GM19023 (cell line): ENCODE measurements around the gene PLD6.
"Not testable (repeated sequence)": the region's sequence is repeated elsewhere in the genome, so short reads cannot be mapped to it uniquely, and the experiment has no call there.

ENCODE experiments used
- ATAC-seq: cut with Tn5 transposase; IDR thresholded peaks from one replicate; pipeline ENCODE4 v1.9.1; 2021; ENCODE audit warnings: mild to moderate bottlenecking, moderate library complexity; ENCODE audit not compliant: unreplicated experiment

Gene PLD6

DNA sequence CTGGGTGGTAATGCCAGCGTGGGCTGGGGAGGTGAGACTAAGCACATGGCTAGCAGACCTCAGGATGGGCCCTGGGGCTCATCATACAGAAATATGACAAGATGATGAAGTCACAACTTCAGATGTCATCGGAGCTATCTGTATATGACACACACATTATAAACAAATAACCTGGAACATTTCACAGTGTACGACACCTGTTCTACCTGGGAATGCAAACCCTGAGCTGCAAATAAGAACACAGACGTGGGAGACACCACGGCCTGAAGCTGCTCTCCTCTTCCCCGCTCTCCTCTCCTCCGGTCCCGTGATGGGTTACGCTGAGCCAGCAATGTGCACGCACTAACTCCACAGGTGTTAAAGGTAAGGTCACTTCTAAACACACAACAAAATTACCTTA lies 4.9 kb downstream of the PLD6 start:
- ATAC-seq = no peak

DNA sequence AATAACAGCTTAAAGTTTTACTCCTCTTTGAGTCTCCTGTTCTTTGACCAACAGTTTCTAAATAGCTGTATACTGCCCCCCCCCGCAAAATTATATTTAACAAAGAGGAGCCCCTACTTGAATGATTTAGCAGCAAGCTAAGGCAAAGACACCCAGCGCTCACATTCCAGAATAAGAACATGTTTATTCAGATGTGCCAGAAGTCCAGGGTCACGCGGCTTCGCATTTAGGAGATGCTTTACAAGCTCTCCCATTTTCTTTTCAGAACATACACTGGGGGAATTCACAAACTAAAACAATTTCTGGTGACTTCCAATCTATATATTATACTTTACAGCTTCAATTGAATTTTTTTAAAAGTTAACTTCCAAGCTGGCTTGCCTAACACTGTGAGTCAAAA lies 5.3 kb downstream of the PLD6 start:
- no peak for ATAC-seq

DNA sequence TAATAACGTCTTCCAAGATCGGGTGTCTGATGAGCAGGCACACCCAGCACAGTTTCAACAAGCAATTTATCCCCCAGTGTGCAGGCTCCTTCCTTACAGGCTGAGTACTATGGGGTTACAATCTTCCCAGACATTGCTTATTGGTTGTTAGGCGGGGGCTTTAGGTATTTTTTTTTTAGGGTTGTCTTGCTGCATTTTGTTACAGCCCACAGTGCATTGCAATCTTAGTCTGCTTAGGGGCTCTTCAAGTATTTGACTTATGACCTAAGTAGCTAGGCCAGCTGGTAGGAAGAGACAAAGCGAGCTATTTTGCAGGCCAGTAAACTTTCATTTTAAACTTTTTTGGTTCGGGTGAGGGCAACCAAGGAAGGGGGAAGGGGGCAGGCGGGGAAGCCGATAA lies 5.8 kb downstream of the PLD6 start:
- no peak for ATAC-seq

DNA sequence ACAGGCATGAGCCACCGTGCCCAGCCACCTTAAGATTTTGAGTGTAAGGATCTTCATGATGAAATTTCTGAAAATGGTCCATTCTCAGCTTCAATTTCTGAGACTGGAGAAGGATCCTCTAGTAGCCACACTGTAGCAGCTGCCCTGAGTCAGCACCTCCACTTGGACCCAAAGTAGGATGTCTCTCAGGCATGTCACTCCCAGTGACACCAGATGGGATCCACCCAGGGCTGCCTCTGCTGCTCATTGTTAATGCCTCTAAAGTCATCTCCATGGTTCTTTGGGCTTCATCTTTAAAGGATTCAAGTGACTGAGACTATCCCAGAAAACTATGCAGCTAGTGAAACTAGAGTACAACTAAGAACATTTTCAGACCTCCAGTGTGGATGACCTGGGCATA lies 7.9 kb downstream of the PLD6 start:
- no peak for ATAC-seq

DNA sequence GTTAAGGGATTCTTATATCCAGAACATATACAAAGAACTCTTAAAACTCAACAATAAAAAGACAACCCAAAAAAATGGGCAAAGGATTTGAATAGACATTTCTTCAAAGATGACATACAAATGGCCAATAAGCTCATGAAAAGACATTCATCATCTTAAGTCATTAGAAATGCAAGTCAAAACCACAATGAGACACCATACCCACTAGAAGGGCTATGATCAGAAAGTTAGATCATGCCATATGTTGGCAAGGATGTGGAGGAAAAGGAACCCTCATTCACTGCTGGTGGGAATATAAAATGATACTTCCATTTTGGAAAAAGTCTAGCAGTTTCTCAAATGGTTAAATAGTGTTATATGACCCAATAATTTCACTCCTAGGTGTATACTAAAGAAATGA lies 9.4 kb downstream of the PLD6 start:
- ATAC-seq = no peak

DNA sequence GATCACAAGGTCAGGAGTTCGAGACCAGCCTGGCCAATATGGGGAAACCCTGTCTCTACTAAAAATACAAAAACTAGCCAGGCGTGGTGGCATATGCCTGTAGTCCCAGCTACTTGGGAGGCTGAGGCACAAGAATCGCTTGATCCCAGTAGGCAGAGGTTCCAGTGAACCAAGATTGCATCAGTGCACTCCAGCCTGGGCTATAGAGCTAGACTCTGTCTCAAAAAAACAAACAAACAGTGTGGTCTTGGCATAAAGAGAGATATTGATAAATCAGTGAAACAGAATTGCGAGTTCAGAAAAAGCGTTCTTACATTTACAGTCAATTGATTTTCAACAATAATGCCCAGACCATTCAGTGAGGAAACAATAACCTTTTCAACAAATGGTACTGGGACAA lies 10.7 kb downstream of the PLD6 start:
- not testable (repeated sequence) for ATAC-seq

DNA sequence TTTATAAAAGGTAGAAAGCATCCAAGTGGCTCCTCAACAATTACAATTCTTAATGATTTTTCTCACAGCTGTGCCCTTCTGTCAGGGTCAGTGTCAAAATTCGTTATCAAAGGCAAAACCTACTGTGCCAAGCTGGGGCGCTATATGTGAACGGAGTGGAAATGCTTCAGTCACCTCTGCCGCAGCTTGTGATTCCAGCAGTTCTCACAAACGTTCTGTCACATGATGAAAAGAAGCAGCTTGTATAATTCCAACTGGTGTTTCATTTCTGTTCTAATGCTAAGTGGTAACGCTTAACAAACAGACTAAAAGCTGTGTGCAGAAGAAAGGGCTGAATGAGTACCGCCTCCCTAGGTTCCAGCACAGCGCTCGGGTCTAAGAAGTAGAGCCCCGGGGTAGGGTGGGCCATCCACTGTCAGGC lies 14.2 kb downstream of the PLD6 start:
- ATAC-seq = no peak

DNA sequence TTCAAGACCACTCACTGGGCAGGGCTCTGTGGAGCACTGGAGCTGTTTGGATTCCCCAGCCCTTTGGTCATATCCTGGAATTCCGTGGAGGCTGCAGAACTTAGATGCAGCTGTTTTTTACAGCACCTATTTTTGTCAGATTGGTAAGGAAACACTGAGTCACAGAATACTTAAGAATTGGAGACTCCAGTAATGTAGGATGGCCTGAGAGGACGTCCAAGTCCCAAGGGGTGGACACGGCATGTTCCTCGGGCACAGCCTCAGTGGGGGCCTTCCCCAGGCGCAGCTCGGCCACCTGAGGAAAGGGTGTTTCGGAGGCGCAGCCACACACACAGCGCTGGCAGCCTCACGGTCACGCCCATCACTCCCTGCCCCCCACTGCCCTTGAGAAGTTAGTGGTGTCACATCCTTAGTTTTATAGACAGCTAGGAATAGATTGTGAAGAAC lies 14.8 kb downstream of the PLD6 start:
- ATAC-seq = no peak

DNA sequence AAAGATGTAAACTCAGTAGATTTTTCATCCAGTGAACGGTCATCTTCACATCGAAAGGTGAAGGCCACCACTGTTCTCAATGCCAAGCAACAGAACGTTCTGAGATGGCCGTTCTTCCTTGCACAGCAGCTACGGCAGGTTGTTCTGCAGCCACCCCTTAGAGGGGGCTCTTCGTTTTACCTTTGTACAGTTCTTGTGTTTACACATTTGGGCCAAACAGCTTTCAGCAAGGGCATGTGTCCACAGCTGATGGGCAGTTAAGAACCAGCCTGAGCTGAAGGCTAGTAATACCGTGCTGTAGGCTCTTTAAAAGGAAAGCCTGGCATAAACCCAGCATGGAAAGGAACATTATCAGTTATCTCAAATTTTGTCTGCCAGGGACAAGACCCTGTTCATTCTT lies 15.9 kb downstream of the PLD6 start:
- ATAC-seq = no peak

DNA sequence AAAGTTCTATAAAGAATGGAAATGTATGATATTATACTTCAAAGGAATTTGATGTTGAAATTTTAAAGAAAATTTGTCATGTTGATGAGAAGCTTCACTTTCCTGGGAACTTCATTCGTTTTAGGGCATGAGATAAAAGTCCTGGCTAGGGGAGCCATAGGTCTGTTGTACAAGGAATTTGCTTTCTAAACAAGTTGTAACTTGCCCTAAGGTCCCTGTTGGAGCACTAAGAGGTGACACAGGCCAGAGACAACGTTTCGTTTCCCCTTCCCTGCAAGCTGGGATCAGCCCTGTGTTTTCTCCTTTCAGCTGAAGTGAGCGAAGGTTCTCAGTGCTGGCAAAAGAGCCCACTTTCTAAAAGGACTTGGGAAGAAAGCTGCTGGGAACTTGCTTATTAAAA lies 16.6 kb downstream of the PLD6 start:
- ATAC-seq = no peak

DNA sequence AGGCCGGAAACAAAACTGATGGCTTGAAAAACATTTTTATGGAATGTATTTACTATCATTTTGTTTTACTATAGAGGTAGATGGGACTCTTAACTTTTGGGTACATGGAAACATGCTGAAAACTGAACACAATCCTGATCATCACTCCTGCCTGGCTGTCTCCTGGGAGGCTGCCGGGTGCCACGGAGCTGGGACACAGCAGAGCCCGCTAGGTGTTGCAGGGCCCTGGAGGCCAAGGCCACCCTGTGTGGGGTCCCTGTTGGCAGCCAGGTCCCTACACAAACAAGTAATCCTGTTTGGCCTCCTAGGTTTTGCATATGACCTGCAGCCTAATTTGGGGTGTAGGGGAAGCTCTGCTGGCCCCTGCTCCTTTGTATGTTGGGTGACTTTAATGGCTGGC lies 17.5 kb downstream of the PLD6 start:
- ATAC-seq = no peak

DNA sequence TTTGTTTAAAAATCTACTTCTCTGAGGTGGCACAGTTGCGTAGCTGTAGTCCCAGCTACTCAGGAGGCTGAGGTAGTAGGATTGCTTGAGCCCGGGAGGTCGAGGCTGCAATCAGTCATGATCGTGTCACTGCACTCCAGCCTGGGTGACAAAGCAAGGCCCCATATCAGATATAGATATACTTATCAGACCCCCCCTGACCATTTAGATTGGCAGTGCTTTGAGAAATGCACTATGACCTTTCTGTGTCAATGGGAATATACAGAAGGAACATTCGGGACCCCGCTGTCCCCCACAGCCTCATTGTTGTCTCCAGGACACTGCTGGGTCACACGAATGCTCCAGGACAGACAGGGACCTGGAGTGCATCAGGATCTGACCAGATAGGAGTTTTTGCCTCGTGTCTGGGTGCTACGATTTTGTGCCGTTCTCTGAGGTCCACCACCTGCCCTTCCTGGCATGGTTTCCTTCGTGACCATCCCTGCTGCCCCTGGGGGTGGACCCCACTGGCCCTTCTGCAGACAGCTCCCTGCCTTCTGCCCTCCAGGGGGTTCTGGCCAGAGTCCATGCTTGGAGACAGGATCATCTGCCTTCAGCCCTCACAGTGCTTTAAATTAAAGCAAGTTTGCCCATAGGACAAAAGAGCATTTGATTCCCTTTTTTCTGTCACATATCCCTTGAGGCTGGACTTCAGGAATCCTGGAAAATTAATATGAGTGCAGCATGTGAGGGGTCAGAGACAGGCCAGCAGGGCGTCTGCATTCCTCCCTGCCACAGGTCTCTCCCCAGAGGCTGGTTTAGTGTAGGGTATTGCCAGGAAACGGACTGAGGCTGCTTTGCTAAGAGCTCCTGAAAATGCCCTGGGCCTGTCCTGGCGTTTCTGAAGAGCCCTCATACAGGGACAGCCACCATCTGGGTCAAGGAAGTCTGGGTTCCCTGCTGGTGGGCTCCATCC lies 19.3 kb downstream of the PLD6 start:
- no peak for ATAC-seq

DNA sequence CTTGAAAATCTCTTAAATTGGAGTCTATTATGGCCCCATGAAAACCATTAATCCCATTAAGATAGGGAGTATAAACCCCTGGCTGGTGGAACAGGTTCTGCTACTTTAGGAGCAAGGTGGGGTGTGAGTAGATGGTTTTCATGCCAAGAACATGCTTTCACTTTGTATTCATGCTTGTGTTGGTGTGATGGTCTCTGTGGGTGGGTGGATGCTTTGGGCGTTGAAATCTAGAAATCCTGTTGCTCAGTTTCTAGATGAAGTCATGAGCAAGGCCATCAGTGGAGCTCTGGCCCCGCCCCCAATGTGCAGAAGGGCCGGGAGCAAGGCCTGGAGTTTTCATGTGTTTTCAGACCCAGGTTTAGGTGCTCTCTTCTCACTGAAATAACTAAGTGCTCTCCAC lies 20.1 kb downstream of the PLD6 start:
- ATAC-seq = no peak

DNA sequence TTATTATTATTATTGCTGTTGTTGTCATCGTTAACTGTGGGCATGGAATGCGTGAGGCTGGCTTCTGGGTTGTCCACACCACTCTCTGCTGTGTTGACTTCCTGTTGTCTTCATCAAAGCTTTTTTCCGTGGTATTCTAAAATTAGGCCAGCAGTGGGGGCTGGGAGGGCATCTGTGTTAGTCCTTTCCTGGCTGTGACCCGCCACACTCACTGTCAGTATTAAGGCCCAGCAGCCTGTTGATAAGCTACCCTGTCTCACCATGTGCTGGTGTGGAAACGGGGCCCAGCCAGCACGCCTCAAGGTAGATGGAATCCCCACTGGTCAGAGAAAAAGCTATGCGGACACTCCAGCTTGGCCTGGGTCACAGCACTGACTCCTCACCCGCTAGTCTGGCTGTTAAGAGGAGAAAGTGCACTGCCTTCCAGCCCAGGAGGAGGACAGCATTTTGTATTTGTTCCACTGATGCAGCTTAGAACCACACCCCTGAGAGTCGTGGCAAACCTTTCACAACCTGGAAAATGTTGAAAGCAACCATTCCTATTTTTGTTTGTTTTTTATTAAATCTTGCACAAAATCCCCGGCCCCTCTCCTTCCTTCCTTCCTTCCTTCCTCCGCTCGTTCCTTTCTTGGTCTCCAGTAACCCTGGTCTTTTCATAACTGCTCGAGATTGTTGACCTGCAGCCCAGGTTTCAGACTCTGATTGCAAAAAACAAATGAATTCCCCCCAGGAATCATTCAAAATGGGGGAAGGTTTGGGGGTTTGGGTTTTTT lies 21.0 kb downstream of the PLD6 start:
- ATAC-seq = not testable (repeated sequence)

DNA sequence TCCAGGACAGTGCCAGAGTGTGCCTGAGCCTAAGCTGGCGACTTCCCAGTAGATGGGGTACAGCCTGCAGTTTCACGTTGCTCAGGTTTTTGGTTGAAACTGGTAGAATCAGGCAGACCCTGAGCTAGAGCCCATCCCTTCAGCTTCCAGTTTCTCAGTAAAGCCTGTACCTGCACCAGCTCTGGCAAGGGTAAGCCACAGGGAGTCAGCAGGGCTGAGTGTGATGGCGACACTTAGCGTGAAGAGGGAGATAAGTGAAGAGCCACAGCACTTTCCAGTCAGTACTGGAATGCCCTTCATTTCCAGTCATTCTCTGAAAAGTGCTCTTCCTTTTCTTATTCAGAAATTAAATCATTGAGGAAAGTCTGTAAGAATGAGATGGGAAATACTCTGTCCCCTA lies 22.4 kb downstream of the PLD6 start:
- ATAC-seq = no peak

DNA sequence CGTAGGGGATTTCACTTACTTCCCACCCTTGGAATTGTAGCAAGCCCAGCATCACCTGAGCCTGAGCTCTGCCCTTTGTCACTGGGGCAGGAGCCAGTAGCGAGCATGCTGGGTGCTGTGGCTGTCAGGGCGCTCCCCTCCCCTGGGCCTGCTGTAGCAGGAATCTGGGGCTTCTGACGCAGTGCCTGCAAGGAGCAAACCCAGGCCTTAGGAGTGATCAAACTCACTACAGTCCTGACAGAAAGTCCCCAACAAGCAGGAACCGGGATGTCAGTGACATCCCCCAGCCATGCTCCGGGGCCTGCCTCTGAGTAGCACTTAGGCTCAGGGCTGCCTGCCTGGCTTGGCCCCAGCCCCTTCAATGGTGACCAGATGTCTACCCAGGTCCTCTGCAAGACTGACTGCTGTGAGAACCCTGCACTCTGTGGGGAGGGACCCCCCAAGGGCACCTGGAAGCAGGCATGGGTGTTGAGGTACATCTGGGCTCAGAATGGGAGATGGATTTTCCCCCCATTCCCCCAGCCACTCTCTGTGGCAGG lies 23.5 kb downstream of the PLD6 start:
- ATAC-seq = no peak

DNA sequence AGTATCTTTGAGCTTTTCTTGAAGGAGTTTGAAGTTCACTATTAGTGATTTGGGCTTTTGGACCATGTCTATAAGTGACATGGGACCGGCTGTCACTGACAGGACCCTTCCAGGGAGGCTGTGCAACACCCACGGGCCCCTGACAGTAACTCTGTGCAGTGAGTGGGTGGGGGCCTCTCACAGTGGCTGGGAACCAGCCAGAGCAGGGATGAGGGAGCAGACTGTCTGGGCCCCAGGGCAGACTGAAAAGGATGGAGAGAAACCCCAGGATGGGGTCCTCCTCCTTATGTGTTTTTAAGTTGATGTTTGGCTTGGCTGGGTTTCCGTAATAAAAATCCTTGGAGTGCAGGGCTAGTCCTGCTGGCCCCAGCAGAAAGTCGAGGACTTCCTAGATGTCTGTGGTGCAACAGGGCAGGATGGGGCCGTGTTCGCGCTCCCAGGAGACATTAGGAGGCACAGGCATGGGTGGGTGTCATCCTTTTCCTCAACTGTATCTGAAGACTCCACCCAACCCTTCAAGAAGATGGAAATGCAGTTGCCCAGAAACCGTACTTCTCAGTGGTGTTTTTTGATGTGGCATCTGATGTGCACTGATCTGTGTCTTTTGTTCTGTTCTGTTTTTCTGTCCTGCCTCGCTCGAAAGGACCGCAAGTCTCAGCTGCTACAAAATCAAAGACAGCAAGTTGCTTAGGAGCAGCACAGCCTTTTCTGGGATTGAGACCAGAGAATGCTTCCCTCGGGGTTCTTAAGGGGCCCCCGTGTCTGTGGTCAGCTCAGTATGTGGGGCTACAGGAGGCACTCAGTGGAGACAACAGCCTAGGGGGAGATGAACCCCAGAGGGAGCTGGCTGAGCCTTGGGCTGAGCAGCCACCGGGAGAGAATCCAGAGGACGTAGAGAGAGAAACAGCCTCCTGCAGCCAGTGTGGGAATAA lies 24.2 kb downstream of the PLD6 start:
- ATAC-seq = peak; percentile 36

DNA sequence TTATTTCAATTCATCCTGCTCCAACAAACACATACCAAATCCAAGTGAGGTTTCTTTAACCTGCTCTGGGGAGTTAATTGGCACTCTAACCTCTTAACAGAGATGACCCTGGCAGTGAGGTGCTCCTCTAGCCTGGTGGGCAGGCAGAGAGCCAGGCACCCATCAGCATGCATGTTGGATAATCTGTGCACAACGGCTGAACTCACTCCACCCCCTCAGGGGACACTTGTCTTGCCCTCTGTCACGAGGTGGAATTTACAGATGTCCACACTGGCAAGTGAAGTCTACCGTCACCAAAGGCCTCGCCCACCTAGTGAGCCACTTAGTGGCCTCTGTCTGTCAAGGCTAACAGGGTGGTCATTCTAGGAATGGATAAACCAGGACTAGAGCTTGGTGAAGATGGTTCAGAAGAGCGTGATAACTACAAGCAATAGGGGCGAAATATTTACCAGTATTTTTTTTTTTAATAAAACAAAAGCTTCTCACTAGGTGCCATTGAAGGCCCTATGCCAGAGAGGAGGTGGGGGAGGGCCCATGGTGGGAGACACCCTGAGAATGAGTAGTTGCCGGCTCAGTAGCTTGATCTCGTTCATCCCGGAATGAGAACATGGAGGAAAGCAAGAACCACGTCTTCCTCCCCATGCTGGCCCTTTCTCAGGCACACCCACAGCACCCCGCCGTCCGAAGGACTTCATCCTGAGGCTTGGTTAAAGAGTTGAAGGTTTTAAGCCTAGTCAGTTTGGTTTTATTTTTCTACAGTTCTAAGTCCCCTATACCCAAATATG lies 25.2 kb downstream of the PLD6 start:
- ATAC-seq = no peak

DNA sequence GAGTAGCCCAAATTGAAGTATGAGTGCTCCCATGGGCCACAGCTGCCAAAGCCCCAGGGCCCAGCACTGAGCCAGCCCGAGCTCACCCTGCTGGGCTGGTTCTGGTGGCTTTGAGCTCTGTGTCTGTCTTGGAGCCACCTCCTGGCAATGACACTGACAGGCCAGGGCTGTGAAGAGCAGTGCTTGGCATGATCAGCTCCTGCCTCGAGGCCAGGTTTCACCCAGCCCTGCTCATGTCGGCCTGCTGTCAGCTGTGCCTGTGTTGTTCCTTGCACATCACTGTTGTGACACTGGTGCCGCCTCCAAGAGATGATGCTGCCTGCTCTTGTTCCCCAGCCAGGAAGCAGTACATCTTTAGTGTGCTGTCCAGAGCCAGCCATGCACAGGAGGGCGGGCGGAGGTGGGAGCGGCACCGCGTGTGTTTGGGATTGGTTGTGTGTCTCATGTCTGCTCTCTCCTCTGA lies 26.0 kb downstream of the PLD6 start:
- ATAC-seq = no peak

DNA sequence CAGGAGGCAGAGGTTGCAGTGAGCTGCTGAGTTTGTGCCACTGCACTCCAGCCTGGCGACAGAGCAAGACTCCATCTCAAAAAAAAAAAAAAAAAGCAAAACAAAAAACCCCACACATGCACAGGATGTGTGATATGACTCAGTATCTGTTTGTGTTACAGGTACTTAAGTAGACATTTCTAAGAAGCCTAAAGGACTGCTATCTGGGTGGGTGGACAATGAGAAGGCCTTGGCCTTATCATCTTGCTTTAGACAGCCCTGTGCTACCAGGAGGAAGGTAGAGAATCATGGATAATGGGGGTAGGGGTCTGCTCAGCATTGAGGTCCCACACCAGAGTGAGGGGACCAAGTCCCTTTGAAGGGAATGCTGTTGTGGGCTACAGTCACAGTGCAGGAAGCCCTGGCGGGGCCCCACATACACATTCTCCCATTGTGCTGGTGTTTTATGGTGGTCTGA lies 26.7 kb downstream of the PLD6 start:
- ATAC-seq = peak; percentile 52
